Kidney glomerular epithelial cell (primary cell): ENCODE results near the gene PRMT5.
"Not testable (repeated sequence)": the region's sequence is repeated elsewhere in the genome, so short reads cannot be mapped to it uniquely, and the experiment has no call there.

Experiments
- DNase-seq: peaks from one replicate; lab custom pipeline; 2025; lab: John Stamatoyannopoulos, UW

Gene PRMT5

GRCh38 chr14:22932146-22932545 is 3.0 kb upstream of the PRMT5 start:
- DNase-seq, result no peak

DNA sequence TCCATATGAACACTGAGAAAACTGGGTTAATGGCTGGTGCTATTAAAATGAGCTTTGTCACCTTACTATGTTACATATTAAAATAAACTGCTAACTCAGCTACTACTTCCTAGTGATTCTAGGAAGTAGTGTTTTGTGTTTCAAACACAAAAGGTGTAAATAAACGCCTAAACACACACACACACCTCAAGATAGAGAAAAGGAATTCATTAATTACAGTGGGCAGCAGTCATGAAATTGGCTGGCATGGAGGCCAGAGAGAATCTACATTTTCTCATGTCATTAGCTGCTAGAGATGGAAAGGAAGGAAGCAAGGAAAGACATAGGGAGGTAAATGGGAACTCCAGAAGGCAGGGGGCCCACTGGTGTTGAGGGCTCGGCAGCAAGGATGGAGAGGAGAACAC is 787 bp upstream of the PRMT5 start:
- no peak for DNase-seq

DNA sequence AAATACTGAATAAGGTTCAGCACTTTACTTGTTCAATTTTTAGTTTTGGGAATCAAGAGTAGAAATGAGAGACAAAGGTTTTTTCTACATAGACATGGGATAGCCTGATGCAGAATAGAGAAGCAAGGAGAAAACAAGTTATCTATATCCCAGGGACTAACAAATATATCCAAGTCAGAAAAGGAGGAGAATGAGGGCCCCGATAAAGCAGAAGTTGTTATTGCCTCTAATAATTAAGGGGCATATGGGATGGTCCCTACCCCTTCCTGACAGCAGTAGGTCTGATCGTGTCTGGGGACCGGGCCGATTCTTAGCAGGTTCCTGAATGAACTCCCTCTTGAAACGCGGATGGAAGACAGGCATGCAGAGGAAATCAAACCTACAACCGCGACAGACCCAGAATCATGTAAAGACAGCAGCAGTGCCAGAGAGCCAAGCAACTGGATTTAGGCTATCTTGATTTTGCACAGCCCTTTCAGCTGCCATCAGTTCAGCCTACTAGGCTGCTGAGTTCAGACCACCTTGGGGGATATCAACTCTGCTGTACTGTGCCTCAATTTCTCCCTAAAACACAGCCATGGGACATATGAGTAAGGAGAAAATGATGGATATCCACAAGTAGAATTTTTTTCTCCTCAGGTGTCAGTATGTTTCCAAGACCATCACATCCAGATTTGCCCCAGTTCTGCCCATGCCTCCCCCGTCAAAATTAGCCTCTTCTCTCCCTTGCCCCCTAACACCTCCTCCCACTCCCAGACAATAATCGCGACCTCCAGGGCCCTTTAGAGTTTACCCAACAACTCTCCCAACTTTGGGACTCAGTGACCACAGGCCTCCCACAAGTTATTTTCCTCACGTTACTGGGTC is 706 bp downstream of the PRMT5 start:
- no peak for DNase-seq

DNA sequence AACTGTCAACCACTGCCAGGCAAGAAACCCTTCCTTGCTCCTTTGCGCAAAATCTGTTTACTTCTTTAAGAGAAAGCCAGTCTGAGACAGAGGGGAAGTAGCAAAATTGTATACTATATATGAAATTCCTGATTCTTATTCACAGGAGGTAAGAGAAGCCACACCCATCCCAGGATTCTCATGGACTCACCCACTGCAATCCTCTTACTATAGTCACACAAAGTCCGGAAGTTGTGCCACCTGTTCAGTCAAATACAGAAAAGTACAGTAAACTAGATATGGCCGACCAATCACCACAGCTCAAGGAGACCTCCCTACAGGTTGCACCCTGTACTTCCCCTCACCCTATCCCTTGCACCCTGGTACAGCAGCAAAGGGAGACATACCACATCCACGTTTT is 2.9 kb downstream of the PRMT5 start:
- DNase-seq, result no peak

- no peak for DNase-seq
Observed at GRCh38 chr14:22925513-22925912, 3.7 kb downstream of the PRMT5 start.

DNA sequence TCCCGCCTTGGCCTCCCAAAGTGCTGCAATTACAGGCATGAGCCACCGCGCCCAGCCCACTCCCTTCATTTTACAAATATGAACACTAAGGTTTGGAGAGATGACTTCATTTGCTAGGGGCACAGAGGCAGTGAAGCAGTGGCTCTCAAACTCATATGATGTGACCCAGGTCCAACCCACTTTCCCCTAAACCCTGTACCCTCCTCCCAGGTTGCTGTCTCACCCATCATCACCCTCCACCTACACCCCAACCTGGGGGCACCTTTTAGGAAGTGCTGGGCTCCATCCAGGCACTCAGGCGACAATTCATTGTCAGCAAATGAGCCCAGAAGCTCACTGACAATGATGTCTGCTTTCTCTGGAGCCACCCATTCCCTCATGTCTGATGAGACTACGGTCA is 5.4 kb downstream of the PRMT5 start:
- DNase-seq, result no peak

- no peak for DNase-seq
Observed at GRCh38 chr14:22922294-22922693, 6.9 kb downstream of the PRMT5 start.

- no peak for DNase-seq
Observed at GRCh38 chr14:22920697-22921096, 8.5 kb downstream of the PRMT5 start.

DNA sequence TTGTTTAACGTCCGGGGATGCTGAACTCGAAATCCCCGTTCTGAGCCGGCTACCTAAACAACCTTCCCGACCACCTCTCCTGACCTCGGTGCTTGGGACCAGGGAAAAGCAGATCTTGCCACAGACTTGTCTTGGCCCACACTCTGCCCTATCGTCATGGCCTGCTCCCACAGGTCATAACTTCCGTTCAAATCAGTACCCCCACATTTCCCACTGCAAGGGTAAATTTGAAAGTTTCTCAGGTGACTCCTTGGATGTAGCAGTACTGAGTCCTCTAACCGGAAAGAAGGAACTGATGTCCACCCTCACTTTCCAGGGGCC is 9.6 kb downstream of the PRMT5 start:
- DNase-seq, result no peak

- DNase-seq, result peak; percentile 100
Observed at GRCh38 chr14:22918804-22919600, 10.2 kb downstream of the PRMT5 start, which contains the start of gene RBM23. TSS of gene RBM23 (minus strand) at chr14:22919149.

- DNase-seq, result no peak
Observed at GRCh38 chr14:22915886-22916521, 13.2 kb downstream of the PRMT5 start.

DNA sequence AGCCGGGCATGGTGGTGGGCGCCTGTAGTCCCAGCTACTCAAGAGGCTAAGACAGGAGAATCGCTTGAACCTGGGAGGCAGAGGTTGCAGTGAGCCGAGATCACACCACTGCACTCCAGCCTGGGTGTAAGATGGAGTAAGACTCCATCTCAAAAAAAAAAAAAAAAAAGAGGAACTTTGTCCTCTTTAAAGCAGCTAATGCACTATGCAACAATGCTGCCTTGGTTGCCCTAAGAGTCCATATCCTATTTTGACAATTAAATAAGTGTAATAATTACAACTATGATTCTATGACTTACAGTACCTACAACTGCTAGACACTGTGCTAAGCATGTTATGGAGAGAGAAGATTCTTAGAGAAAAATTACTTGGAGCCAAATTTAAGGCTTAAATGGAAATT is 14.3 kb downstream of the PRMT5 start:
- DNase-seq, result not testable (repeated sequence)

DNA sequence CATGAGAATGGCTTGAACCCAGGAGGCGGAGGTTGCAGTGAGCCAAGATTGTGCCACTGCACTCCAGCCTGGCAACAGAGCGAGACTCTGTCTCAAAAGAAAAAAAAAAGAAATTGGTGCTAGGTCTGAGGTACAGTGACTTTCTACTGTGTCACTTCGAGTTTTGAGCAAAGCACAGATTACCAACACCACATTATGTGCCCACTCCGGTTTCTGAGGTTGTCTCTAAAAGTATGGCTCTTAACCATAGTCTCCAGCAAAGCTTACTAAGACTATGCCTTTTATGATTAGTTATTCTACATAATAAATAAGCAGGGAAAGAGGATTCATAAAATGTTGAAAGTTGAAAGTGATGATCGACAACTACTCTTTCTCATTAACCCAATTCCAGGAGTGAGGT is 18.3 kb downstream of the PRMT5 start:
- DNase-seq, result no peak

GRCh38 chr14:22908601-22909000 is 20.6 kb downstream of the PRMT5 start:
- no peak for DNase-seq

- DNase-seq, result no peak
Observed at GRCh38 chr14:22907429-22907828, 21.7 kb downstream of the PRMT5 start.

- no peak for DNase-seq
Observed at GRCh38 chr14:22906073-22906472, 23.1 kb downstream of the PRMT5 start.

DNA sequence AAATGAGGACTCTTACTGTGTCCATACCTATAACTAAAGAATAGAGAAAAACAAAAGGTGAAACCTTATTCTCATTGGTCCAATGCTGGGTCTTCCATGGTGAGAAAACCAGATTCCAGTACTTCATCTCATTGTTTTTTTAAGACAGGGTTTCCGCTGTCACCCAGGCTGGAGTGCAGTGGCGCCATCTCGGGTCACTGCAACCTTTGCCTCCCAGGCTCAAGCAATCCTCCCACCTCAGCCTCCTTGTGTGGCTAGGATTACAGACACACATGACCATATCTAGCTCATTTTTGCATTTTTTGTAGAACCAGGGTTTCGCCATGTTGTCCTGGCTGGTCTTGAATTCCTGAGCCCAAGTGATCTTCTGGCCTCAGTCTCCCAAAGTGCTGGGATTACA is 23.5 kb downstream of the PRMT5 start:
- no peak for DNase-seq

DNA sequence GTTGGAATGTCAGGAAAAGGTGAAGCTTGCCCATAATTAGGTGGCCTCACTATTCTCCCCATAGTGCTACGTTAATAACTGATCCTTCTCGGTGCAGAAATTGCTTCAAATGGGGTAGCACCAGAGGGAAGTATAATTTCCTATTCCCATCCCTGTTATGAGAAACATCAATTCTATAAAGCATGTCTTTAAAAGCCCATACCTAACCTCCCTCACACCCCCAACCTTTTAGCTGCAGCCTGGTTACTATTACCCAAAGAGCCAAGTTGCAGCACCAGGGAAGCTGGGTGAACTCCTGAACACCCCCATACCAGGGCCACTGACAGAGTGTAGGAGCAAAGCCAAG is 25.5 kb downstream of the PRMT5 start:
- DNase-seq, result no peak

DNA sequence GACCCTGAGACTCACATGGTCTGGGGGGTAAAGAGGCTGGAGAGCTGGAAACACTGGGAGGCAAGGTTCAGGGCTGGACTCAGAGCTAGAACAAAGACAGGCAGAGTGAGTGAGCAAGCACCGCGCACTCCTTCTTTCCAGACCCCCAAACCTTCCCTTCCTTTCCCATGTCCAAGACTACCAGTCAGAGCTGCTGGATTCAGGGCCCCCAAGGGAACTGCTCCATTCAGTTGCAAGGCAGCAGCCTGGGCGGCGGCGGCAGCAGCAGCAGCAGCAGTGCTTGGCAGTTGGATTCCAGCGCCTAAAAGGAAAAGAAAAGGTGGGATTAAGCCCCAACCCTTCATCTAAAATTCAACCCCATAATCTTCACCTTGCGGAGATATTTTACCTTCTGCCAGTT is 27.4 kb downstream of the PRMT5 start:
- no peak for DNase-seq

DNA sequence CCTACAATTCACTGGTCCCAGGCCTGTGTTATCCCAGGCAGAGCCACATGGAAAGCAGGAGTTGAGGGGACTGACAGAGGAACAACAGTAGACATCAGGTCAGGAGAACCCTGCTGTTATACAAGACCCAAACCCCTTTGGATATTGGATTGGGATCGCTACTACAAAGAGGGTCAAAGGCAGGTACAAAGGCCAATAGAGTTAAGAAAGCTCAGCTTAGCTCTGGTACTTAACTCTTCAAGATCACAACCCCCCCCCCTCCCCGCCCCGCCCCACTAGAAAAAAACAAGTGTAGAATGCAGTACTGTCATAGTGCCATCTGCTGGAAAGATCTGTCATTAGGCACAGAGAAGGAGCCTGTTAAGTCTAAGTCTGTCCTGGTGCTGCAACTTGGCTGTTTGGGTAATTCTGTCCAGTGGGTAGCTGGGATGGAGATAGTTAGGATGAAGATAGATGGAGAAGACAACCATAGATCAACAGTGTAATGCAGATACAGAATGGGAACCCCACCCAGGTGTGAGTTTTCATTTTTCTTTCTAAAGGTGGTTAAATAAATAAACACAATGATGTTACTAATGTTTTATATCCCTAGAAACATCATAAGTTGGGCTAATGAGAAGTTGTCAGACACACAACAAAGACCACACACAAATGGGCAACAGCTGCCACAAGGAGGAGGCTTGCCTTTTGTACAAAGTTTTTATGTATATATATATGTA is 28.9 kb downstream of the PRMT5 start:
- peak; percentile 43 for DNase-seq

DNA sequence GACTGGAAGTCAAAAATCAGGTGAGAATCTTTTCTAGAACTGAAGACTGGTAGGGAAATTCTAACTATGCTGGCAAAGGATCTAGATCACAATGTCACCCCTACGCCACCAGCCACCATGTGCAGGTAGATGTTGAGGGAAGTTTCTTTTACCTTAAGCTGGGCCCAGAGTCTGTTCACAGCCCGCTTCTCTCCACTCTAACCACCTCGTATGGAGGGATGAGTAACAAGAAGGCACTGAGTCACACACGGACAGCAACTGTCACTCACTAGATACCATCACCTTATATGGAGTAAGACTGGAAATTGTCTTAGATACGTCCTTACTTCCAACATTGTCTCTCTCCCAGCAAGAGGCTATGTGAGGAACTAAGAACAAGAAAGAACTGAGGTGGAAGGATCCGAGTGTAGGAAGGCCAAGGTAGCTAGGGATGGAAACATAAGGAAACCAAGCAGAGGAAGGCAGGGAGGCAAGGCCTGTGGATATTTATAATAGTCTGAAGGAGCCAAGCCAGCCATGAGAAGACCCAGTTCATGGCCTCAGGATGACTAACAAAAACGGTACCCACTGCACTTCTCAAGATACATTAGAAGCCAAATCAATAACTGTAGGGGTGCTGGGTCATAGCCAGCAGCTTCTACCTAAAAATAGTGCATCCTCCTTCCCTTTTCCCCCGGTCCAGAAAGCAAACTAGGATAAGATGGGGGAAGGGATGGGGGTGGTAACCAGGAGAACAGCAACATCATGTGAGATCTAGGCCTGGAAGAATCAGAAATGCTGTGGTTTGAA is 30.7 kb downstream of the PRMT5 start:
- peak; percentile 88 for DNase-seq

GRCh38 chr14:22897357-22897756 is 31.8 kb downstream of the PRMT5 start:
- no peak for DNase-seq
